ENCODE measurements around the gene OR4E1. TPM values are rescaled to one million over a fixed set of nuclear protein-coding genes. Genes with fewer than 3 reads are reported as not detected.

Gene OR4E1
- polyA plus RNA-seq, 2 of the 4 experiments (the other 2 are of a cell fraction): not detected

GRCh38 chr14:21671371-21671770 is 2.2 kb downstream of the OR4E1 start:
- FAIRE-seq (no peak), ATAC-seq (no peak), DNase-seq (ENCODE audit: low read depth in 1 of 2, low spot score in 1 of 2) (no peak)
- ChIA-PET CTCF (interaction anchor here (0.9 to 2.1 kb wide), 2 partner anchors 10 to 40 kb away, joined by 3 to 5 read pairs; no protein-coding TSS in a partner anchor), POLR2A (no interaction called here)
- H3K4me2 ChIP-seq: no peak overlapping the region
- no peaks in the 10 kb centered on the region for H3K4me1 ChIP-seq
- no peak overlapping the region for H3K4me3 ChIP-seq
- no peaks in the 10 kb centered on the region for H3K9me3 ChIP-seq
- TF ChIP-seq POLR2A (IDR thresholded peaks at IDR 0.05; ENCODE audit: low read length): no peak
- no peak for TF ChIP-seq NR3C1 (IDR thresholded peaks at IDR 0.05)
- TF ChIP-seq ESRRA (IDR thresholded peaks at IDR 0.05; ENCODE audit: borderline replicate concordance, low read length): no peak
- no peak for TF ChIP-seq PBX3 (IDR thresholded peaks at IDR 0.05)
- TF ChIP-seq HOXA7 (CRISPR knock-in tag; IDR thresholded peaks at IDR 0.05): no peak
- TF ChIP-seq JUNB (IDR thresholded peaks at IDR 0.05): no peak
- no peak for TF ChIP-seq CHD4 (IDR thresholded peaks at IDR 0.05; ENCODE audit: borderline replicate concordance)
- TF ChIP-seq HEYL (CRISPR knock-in tag; IDR thresholded peaks at IDR 0.05): no peak
- TF ChIP-seq NFE2L2 (conservative IDR thresholded peaks at IDR 0.05; ENCODE audit: low read length): no peak
- no peak for TF ChIP-seq RAD21 (conservative IDR thresholded peaks at IDR 0.05 in 1 of 2, IDR thresholded peaks at IDR 0.05 in 1 of 2)
- TF ChIP-seq RARB (CRISPR knock-in tag; IDR thresholded peaks at IDR 0.05): no peak
- no peak for TF ChIP-seq TP53 (CRISPR knock-in tag; IDR thresholded peaks at IDR 0.05)
- no peak for TF ChIP-seq ZSCAN20 (CRISPR knock-in tag; IDR thresholded peaks at IDR 0.05)
- no peak for TF ChIP-seq FOXS1 (CRISPR knock-in tag; IDR thresholded peaks at IDR 0.05)
- TF ChIP-seq SREBF2 (IDR thresholded peaks at IDR 0.05): no peak
- TF ChIP-seq ZC3H11A (IDR thresholded peaks at IDR 0.05): no peak
- TF ChIP-seq RFX5 (IDR thresholded peaks at IDR 0.05): no peak
- no peak for TF ChIP-seq SMC3 (IDR thresholded peaks at IDR 0.05)
- no peak for TF ChIP-seq GATA3 (IDR thresholded peaks at IDR 0.05; ENCODE audit: borderline replicate concordance)
- no peak for TF ChIP-seq MAX (IDR thresholded peaks at IDR 0.05)
- no peak overlapping the region for H3K27ac ChIP-seq
- 1% methylated on average over 2 of the region's 2 CpGs for WGBS (ENCODE audit: missing lambda C conversion rate)

- TF ChIP-seq HDAC2 (IDR thresholded peaks at IDR 0.05) (no peak), CEBPB (IDR thresholded peaks at IDR 0.05) (no peak), E2F6 (IDR thresholded peaks at IDR 0.05; ENCODE audit: borderline replicate concordance, low read depth) (no peak), ESRRA (IDR thresholded peaks at IDR 0.05; ENCODE audit: borderline replicate concordance, low read length) (no peak), TFCP2L1 (CRISPR knock-in tag; IDR thresholded peaks at IDR 0.05) (no peak), PHF8 (IDR thresholded peaks at IDR 0.05; ENCODE audit: borderline replicate concordance, low read depth) (no peak), NPAS2 (CRISPR knock-in tag; IDR thresholded peaks at IDR 0.05; ENCODE audit: borderline replicate concordance) (no peak), MAX (IDR thresholded peaks at IDR 0.05) (no peak), SMC3 (IDR thresholded peaks at IDR 0.05) (no peak), ZC3H11A (IDR thresholded peaks at IDR 0.05) (no peak), HOXB13 (CRISPR knock-in tag; IDR thresholded peaks at IDR 0.05; ENCODE audit: low read depth) (no peak), FOXS1 (CRISPR knock-in tag; IDR thresholded peaks at IDR 0.05) (no peak), ZSCAN20 (CRISPR knock-in tag; IDR thresholded peaks at IDR 0.05) (no peak), EHMT2 (IDR thresholded peaks at IDR 0.05; ENCODE audit: low read depth) (no peak), REST (IDR thresholded peaks at IDR 0.05) (no peak)
- no peak overlapping the region for H3K4me3 ChIP-seq
- H3K9me3 ChIP-seq: no peaks in the 10 kb centered on the region
- FAIRE-seq (no peak), DNase-seq (ENCODE audit: low read depth in 1 of 2, low spot score in 1 of 2) (no peak), ATAC-seq (no peak)
- ChIA-PET POLR2A (no interaction called here), CTCF (interaction anchor here (1.2 kb wide), 1 partner anchor 12 kb away, joined by 5 read pairs; no protein-coding TSS in a partner anchor)
- H3K4me2 ChIP-seq: no peak overlapping the region
- no peaks in the 10 kb centered on the region for H3K4me1 ChIP-seq
- H3K27ac ChIP-seq: no peak overlapping the region
These were observed 4.3 kb downstream of the OR4E1 start for GRCh38 chr14:21669284-21669683.

Measured in A549 (cell line).